Astrocyte (in vitro differentiated cells and primary cell): ENCODE measurements around the gene SRP72.

Experiments
- CTCF ChIP-seq: IDR thresholded peaks from 2 replicates; pipeline ENCODE4 v1.5.1; 2011; ENCODE audit warnings: low read depth, mild to moderate bottlenecking, inconsistent platforms, low read length, moderate library complexity; ENCODE audit not compliant: insufficient read depth
- EZH2 ChIP-seq: IDR thresholded peaks from 2 replicates; pipeline ENCODE4 v1.6.1; 2012; ENCODE audit warnings: mild to moderate bottlenecking, low read length, inconsistent platforms; ENCODE audit not compliant: insufficient read depth

DNA sequence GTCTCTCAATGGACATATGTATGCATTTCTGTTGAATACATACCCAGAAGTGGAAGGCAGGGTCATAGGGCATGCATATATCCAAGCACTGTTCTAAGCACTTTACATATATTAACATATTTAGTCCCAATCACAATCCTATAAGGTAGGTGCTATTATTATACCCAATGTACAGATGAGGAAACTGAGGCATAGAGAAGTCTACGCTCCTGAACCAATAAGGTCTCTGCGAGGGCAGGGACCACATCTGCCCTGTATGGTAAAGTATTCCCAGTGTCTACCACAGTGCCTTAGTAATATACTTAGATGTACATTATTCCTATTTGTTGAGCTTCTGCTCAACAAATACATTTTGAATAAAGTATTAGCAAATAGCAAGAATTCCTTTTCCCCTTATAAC lies 37.2 kb upstream of the SRP72 start:
- TF ChIP-seq CTCF (no peak), EZH2 (no peak)
